ENCODE measurements around the gene F8. TPM values are rescaled to one million over a fixed set of nuclear protein-coding genes. Genes with fewer than 3 reads are reported as not detected.
A peak's percentile ranks its signal among the peaks of the same experiment; 100 is the strongest.
"Not testable (repeated sequence)": the region's sequence is repeated elsewhere in the genome, so short reads cannot be mapped to it uniquely, and the experiment has no call there.

Gene F8
- total and polyA plus RNA-seq, 12 donors = 21.6 to 92.4 (median 37.7) TPM

GRCh38 chrX:154829134-154829533, 193.4 kb downstream of the F8 start:
- DNase-seq = no peak
- Histone ChIP-seq H3K27me3 (peaks cover 0 to 4% (median 0%) of the 10 kb centered on the region in 7 donors), H3K27ac (no peak overlapping the region), H3K9me3 (no peaks in the 10 kb centered on the region), H3K36me3 (no peaks in the 10 kb centered on the region), H3K4me1 (no peaks in the 10 kb centered on the region), H3K4me3 (no peak overlapping the region)
- intact Hi-C loops (cut with DNase I) = no loop called here
- ATAC-seq = no peak
- TF ChIP-seq CTCF (IDR thresholded peaks at IDR 0.05) = no peak

GRCh38 chrX:154828016-154828408, 194.5 kb downstream of the F8 start:
- no peak for ATAC-seq
- peaks cover 0 to 4% (median 0%) of the 10 kb centered on the region in 7 donors for H3K27me3 ChIP-seq
- no peak for TF ChIP-seq CTCF (IDR thresholded peaks at IDR 0.05)
- no peaks in the 10 kb centered on the region for H3K4me1 ChIP-seq
- peak overlapping the region in 1 of 10 donors; percentile 47 for H3K27ac ChIP-seq
- DNase-seq = no peak
- 84 to 94% methylated on average over 2 of the region's 2 CpGs for WGBS, 2 donors
- H3K4me3 ChIP-seq = no peak overlapping the region
- H3K9me3 ChIP-seq = no peaks in the 10 kb centered on the region
- no peaks in the 10 kb centered on the region for H3K36me3 ChIP-seq
- intact Hi-C loops (cut with DNase I) = no loop called here

DNA sequence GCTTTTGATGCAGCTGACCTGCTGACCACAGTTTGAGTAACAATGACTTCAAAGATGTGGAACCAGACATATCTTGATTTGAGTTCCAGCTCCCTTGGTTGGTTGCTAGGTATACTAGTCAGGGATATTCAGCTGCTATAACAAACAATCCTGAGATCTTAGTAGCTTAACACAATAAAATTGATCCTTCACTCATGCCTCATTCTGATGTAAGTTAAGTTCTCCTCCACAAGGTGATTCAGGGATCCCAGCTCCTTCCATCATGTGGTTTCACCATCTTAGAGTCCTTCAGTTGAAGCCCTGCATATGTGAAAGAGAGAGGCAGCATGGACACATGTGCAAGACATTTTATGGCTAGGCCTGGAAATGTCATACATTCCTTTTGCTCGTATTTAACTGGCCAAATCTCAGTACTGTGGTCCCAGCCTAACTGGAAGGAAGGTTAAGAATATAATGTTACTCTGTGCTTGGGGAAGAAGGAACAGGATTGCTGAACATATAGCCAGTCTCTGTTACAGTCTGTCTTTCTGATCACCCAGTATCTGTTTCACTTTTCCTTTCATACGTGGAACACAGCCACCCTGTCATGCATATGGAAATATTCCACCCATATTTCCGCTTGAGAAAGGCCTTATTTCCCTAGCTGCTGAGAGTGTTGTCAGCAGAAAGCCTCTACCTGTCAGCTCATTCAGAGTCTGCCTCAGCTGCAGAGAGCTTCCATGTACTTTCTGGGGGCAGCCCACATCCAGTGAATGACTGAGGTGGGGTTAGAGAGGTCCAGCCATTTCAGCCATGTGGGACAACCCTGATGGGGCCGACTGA, 195.1 kb downstream of the F8 start:
- ATAC-seq (no peak), DNase-seq (no peak)
- H3K4me3 ChIP-seq = no peak overlapping the region
- no peaks in the 10 kb centered on the region for H3K9me3 ChIP-seq
- H3K4me1 ChIP-seq = no peaks in the 10 kb centered on the region
- 78 to 82% methylated on average over 4 of the region's 4 CpGs for WGBS, 2 donors
- intact Hi-C loops (cut with DNase I) = no loop called here
- no peaks in the 10 kb centered on the region for H3K36me3 ChIP-seq
- TF ChIP-seq CTCF (IDR thresholded peaks at IDR 0.05) = no peak
- peak overlapping the region in 1 of 10 donors; percentile 47 for H3K27ac ChIP-seq
- peaks cover 0 to 4% (median 0%) of the 10 kb centered on the region in 7 donors for H3K27me3 ChIP-seq

GRCh38 chrX:154825586-154825985, 196.9 kb downstream of the F8 start:
- intact Hi-C loops (cut with DNase I); H3K9me3 ChIP-seq; ATAC-seq; H3K4me3 ChIP-seq; H3K36me3 ChIP-seq; DNase-seq; H3K27ac ChIP-seq; H3K27me3 ChIP-seq; H3K4me1 ChIP-seq: not testable (repeated sequence)
- WGBS, 2 donors = no CpG with 5 or more reads among the region's 3 CpGs

DNA sequence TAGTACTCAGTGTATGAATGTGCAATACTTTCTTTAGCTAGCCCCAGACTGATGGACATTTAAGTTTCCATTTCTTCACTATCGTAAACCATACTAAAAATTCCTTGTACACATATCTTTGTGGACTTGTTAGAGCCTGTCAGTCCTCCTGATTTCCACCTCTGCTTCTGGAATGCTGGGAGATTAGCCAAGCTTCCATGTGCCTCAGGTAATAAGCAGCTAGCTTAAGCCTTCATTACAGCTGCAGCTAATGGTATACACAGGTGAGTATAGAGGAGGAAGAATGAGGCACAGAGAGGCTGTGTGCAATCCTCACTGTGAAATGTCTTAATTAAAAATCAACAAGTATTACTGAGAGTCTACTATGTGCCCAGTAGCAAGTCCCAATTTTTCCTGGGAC, 197.9 kb downstream of the F8 start:
- Histone ChIP-seq H3K4me3 (no peak overlapping the region), H3K9me3 (no peaks in the 10 kb centered on the region), H3K36me3 (no peaks in the 10 kb centered on the region), H3K27me3 (no peaks in the 10 kb centered on the region), H3K27ac (no peak overlapping the region), H3K4me1 (no peaks in the 10 kb centered on the region)
- WGBS, 2 donors = 84% methylated on average over 1 of the region's 1 CpG
- ATAC-seq = no peak
- intact Hi-C loops (cut with DNase I) = no loop called here
- DNase-seq = no peak
- no peak for TF ChIP-seq CTCF (IDR thresholded peaks at IDR 0.05)
